DMS153 treated with DMSO at 0.1 percent for 48 hours (cell line): ENCODE measurements around the gene PLA2G15.
"Not testable (repeated sequence)": the region's sequence is repeated elsewhere in the genome, so short reads cannot be mapped to it uniquely, and the experiment has no call there.

Source experiments
- DNase-seq: peaks from one replicate; lab custom pipeline; 2025; ENCODE audit not compliant: unreplicated experiment; lab: John Stamatoyannopoulos, UW

The PLA2G15 gene

DNA sequence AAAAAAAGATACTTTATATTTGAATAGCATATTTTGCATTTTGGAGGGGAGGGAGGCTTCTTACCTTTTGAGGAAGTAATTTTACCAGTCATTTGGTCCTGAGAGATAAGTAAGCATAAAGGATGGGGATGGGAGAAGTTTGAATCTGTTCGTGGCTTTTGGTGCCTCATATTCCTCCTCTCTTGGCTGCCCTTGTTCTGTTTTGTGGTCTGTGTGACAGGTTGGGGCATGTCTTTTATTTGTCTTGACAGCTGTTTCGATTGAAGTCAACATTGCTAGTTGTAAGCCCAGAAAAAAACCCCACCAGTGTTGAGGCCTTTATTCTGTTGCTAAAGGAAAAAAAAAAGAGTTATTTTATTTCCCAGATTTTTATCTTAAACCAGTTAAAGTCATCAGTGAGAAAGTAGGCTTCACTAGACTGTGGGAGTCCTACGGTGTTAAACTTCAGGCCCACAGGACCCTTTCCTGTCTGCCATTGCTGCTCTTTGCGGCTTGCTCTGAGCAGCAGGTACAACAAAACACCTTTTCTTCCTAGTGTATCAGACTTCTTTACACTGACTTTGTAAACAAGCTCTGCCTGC is 30.5 kb downstream of the PLA2G15 start:
- peak; percentile 52 for DNase-seq

DNA sequence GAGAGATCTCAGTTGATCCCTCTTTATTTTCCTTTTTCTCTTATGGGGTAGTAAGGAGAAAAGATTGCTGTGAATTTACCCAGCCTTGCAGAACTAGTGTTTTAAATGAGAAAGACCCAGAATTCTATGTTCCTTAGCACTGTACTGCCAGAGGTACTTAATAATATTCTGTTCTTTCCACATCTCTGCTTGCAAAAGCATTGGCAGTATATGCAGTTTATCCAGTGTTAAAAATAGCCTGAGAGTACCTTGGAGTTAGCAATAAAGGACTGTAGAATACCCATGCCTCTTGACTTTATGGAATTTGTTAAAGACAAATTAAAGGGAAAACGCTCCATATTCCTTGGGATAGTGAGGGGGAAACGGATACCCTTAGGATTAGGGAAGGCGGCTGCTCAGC is 31.1 kb downstream of the PLA2G15 start:
- no peak for DNase-seq

DNA sequence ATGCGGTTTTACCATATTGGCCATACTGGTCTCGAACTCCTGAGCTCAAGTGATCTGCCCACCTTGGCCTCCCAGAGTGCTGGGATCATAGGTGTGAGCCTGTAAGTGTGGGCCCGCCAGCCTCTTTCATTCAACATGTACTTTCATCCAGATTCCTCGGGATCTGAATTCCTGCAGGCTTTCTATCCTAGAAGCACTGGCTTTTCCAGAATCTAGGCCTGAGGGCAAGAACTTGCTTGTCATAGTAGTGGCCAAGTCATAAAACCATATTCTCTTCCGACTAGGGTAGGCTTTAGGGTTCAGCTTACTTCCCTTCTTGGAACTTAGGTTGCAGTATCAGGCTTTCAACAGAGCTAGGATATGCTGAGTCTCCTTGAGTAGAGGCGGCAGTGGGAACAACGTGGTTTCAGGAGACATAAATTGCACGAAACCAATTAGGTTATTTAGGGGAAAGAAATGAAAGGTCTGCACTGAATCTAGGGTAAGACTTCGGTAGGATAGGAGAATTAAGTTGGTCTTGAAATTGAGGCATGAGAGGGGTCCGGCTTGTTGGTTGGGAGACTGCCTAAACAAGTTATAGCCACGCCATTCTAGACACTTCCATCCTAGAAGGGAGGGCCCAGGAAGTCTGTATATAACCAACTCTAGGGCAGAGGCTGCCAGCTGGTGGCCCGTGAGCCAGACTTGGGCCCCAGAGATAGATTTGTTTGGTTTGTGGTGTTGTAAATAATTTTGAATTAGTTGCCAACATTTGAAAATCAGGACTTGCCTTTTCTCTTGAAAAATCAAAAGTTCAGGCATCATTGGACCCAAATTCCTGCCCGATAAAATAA is 34.8 kb downstream of the PLA2G15 start:
- DNase-seq: no peak

DNA sequence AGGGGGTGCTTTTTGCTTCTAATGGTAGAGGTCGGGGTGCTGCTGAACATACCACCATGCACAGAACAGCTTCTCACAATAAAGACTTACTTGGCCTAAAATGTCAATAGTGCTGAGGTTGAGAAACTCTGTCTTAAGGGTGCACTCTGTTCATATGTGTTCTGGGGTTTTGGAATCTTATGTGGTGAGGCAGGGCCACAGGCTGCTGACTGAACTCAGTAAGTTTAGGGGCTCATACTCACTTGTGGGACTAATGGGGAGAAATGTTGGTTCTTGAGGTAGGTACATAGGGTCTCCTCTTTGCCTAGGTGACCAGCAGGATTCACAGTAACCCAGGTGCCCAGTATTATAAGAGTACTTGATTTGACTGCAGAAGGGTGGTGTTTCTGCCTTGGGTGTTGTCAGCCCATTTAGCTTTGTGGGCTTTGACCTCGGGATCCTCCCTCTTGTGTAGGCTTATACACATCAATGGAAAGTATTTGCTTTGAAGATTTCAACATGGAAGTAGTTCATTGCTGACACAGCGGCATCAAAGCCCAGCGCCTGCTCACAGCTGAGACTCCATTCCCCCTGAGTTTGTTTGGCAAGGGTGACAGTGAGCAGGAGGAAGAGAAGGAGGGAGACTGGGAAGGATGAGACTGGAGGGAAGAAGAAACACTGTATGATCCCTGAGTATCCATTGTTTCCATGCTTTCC is 36.3 kb downstream of the PLA2G15 start:
- DNase-seq: no peak

DNA sequence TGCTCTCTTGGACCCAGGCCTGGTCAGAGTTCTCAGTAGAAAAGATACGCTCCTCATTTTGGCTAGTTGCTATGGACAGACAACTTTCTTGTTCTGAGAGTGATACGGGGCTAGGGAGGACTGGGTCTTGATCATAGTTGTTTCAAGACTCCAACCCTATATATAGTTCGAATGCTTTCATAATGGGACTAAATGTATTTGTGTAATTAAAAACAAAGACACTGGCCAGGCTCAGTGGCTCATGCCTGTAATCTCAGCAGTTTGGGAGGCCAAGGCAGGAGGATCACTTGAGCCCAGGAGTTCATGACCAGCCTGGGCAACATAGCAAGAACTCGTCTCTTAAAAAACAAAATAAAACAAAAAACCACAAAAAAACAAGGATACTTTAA is 36.9 kb downstream of the PLA2G15 start:
- no peak for DNase-seq

- DNase-seq: no peak
Measured at GRCh38 chr16:68283346-68283745, 38.2 kb downstream of the PLA2G15 start.

DNA sequence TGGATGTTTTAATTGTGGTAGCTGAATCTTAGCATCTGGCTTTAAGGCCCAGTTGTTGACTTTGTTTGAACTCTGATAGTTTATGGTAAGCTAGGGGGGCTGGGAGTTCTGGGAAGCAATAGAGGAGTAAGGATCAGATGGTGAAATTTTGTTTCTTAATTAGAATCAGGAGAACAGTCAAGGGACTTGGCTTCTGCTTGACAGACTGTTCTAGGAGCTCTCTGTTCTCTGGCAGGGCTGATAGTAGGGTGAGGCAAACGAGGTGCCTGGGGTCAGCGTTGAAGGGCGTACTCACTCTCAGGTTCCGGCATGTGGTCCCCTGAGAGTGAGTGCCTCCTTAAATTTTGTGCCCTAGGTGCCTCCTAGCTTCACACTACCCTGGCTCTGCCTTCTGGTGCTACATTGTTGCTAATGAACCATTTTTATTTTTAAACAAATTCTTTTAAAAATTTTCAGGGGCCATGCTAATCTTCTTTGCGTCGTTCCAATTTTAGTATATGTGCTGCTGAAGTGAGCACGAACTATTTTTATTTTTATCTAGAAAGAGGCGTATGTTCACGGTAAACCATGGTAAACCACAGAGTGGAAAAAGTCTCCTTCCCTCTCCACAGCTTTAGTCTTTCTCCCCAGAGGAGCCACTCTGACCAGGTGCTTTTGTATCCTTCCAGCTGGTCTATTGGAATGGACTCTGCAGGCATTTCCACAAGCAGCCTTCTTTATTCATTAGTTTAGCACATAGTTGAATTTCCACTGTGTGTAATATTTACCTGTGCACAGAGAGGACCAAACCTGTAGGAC is 38.8 kb downstream of the PLA2G15 start:
- DNase-seq: no peak

- DNase-seq: no peak
Measured at GRCh38 chr16:68284847-68285246, 39.7 kb downstream of the PLA2G15 start.

DNA sequence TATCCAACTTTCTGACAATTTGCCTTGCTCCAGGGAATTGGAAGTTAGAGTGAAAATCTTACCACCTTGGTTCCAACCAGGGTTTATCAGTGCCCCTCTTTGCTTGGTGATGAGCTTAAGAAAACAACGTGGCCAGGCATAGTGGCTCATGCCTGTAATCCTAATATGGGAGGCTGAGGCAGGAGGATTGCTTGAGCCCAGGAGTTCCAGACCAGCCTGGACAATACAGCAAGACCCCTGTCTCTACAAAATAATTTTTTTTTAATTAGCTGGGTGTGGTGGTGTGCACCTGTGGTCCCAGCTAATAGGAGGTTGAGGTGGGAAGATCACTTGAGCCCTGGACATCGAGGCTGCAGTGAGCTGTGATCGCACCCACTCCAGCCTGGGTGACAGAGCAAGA is 40.5 kb downstream of the PLA2G15 start:
- no peak for DNase-seq

DNA sequence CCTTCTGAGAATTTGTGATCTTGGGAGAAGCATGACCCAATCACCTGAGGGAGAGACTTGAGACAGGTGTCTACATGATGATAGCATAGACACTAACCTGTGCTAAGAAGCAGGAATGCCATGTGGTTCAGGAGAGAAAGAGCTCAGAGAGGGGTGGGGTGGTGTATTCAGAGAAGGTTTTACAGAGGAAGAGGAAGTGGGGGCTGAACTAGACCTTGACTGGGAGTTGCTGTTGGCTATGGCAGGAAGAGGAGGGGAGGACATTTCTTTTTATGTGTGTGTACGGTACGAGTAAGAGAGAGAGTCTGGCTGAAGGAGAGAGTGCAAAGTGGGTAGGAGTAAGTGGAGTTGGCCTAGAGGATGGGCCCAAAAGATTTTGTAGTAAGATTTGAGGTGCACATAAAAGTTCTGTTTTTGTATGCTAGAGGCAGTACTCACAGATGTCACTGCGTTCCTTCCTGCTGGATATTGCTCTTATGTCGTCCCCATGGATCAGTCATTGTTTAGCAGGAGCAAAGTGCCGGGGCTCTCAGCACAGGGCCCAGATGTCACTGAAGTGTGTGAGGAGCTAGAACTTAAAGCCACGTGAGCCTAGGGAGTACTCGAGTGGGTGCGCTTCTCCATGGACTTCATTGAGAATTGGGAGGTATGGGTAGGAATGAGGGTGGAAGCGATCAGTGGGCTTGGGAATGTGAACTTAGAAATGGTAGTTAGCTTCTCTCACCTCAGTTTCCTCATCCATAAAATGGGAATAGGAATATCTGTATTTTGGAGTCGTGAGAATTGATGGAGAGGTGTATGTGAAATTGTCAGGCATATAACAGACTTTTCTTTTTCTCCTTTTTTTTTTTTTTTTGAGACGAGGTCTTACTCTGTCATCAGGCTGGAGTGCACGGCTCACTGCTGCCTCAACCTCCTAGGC is 41.2 kb downstream of the PLA2G15 start:
- DNase-seq: no peak

DNA sequence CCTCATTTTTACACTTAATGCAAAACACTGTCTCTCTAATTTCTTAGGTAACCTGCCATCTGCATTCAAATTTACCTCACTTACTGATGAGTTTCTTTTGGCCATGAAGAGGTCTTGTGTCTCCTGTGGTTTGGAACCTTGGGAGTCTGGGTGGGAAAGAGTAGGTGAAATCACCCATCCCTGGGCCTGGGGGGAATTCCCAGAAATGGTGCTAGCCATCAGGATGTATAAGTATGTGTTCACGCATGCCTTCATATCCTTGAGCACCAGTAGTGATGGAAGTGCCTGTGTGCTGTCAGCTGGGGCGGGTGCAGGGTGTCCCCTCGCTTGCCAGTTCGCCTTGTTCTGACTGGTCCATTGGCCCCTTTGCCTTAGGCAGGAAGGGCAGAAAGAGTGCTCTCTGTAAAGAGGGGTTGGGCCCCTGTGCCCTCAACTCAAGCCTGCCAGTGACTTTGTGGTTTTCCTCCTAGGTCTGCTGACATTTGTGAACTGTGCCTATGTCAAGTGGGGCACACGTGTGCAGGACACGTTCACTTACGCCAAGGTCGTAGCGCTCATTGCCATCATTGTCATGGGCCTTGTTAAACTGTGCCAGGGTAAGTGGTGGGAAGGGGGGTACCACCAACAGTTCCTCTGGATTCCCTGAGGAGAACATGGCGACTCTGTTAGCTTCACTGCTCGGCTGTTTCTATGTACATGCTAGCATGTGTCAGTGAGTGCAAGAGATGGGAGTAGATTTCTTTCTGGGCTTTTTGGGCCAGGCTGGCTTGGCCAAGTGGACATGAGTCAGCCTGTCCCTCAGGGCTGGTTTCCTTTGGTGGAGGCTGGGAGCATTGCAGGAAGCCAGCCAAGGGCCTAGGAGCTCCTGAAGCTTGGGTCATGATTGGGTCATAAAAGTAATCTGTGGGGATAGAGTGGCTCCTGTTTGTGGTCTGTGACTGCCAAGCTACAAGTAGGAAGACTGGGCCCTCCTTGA is 42.4 kb downstream of the PLA2G15 start:
- DNase-seq: no peak

DNA sequence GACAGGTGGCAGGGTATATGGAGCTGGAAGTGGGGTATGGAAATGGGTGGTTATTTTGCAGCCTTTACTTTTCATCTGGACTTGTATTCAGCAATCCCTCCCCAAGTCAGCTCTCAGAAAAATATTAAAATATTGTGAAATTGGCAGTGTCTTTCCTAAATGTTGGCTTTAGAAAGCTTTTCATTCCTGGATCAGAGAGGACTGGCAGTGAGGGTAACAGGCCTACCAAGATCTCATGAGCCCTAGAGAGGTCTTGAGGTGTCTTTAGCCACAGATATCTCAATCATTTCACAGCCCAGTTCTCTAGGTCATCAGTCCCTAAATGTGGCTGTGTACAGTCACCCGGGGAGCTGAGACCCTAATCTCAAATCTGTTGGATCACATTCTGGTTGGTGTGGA is 43.1 kb downstream of the PLA2G15 start:
- no peak for DNase-seq

GRCh38 chr16:68288796-68289195 is 43.6 kb downstream of the PLA2G15 start:
- not testable (repeated sequence) for DNase-seq

GRCh38 chr16:68289202-68289601 is 44.0 kb downstream of the PLA2G15 start:
- no peak for DNase-seq

- DNase-seq: no peak
Measured at GRCh38 chr16:68289621-68290329, 44.6 kb downstream of the PLA2G15 start.

- DNase-seq: no peak
Measured at GRCh38 chr16:68290450-68290849, 45.3 kb downstream of the PLA2G15 start.

GRCh38 chr16:68291227-68291626 is 46.1 kb downstream of the PLA2G15 start:
- no peak for DNase-seq

DNA sequence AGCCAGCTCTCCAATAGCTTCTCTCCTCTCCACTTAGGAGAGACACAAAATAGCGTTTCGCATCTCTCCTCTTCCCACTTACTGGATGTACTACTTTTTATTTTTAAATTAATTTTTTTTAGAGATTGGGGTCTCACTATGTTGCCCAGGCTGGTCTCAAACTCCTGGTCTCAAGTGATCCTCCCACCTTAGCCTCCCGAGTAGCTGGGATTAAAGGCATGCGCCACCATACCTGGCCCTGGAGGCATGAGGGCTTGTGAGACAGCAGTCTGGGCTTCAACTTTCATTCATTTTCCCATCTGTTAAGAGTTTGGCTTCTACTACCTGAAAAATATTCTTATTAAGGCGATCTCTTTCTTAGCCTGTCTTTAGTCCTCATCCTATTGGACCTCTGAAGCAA is 47.3 kb downstream of the PLA2G15 start:
- DNase-seq: no peak

DNA sequence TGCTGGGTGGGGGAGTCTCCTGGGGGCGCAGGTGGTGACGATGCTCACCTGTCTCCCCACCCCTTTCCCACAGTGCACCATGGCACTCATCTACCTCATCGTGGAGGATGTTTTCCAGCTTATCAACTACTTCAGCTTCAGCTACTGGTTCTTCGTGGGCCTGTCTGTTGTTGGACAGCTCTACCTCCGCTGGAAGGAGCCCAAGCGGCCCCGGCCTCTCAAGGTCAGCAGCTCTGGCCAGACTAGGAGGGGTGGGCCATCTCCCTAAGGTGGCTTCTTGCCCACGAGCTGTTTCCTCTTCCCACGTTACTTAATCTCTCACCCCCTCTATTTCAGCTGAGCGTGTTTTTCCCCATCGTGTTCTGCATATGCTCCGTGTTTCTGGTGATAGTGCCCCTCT is 51.1 kb downstream of the PLA2G15 start:
- DNase-seq: no peak
